HG02588 (cell line): Measurements from ENCODE around the gene RALGPS1.

Experiments
- ATAC-seq: cut with Tn5 transposase; IDR thresholded peaks from one replicate; pipeline ENCODE4 v1.9.1; 2021; ENCODE audit warnings: mild to moderate bottlenecking, moderate library complexity; ENCODE audit not compliant: unreplicated experiment

RALGPS1 gene

DNA sequence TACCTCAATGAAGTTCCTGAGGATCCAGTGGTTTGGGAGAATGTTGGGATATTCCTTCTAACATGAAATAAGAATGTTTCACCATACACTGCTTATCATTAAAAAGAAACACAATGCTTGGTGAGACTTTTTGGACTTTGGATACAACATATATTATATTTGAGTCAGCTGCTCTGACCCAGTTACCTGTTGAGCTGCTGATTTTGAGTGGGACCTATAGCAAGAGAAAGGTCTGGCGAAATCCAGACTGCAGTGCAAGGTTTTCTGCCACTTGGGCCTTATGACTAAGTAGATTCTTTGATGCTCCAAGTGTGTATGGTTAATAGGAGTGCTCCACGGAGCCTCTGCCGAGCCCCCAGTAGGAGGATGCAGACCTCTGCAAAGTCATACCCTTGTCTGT lies 10.0 kb upstream of the RALGPS1 start:
- no peak for ATAC-seq

GRCh38 chr9:126906091-126906490 lies 8.5 kb upstream of the RALGPS1 start:
- no peak for ATAC-seq

DNA sequence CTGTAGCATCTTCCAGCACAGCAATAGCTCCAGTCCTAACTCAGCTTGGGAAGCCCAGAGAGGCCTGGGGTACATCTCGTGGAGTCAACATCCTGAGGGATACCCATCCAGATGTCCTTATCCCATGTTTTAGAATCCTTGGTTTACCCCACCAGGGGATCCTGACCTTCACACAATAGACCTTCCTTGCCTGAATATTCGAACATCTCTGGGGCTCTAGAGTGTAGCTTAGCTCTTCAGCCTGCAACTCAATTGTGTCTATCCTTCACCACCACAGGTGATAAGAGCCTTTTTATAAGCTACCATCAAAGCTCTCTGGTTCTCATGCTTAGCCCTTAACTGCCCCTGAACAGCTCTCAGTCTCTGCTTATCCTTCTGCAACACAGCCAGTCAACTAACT lies 7.5 kb upstream of the RALGPS1 start:
- ATAC-seq: no peak

DNA sequence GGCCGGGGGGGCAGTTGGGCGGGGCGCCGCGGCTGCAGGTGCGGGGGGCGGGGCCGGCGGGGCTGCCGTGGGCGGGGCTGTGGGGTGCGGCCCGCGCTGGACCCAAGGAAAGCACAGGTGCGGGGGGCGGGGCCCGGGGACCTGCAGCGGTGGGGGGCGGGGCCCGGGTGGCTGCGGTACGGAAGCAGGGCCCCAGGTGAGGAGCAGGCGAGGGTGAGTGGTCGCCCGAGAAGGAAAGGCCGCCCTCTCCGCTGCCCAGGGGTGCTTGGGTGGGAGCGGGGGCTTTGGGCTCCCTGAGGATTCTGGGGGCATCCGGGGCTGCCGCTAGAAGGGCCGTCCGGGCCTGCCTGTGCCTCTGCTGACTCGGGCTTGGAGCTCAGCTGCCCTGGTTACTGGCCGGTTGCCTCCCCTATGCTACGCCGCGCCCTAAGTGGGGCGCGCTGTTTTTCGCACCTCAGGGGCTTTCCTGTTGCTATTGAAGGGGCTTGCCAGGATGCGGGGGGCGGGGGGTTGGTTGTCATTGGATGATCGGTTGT lies 767 bp downstream of the RALGPS1 start:
- peak; percentile 7 for ATAC-seq

- ATAC-seq: no peak
Measured at GRCh38 chr9:126915846-126916543, 1.4 kb downstream of the RALGPS1 start.

DNA sequence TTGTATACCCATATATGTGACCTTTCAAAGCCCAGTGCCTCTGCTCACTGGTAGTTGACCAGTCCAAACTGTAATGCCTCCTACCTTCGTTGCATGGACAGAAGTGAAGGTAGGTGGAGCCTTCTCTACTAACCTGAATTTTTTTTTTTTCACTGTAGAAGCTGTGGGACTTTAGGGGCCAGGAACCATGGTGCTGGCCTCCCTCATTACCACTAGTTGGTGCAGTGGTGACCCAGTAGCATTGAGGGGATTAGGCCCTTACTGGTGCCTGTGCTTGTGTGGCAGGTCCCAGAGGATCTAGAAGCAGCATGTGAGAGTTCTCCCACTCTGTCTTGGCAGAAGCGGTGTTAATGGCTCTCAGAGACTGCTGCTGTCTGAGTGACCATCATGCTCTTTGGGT lies 2.3 kb downstream of the RALGPS1 start:
- no peak for ATAC-seq

- ATAC-seq: no peak
Measured at GRCh38 chr9:126919193-126919592, 4.6 kb downstream of the RALGPS1 start.

DNA sequence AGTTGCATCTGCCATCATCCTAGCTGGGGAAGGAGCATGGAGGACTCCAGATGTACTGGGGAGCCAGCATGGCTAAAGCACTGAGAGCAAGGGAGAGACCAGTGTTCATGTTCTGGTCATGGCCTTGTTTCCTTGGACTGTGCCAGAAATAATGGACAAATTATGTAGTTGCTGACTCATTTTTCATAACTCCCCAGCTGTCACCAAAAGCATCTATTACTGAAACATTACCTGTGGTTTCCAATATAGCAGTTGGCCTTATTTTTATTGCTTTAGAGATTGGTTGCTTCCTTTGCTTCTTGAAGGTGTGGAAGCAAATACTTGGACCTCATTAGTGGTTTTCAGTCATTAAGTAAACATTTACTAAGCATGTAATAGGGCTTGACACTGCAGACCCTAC lies 11.3 kb downstream of the RALGPS1 start:
- ATAC-seq: no peak

GRCh38 chr9:126926364-126926763 lies 11.8 kb downstream of the RALGPS1 start:
- ATAC-seq: no peak

GRCh38 chr9:126927419-126927818 lies 12.8 kb downstream of the RALGPS1 start:
- ATAC-seq: no peak

DNA sequence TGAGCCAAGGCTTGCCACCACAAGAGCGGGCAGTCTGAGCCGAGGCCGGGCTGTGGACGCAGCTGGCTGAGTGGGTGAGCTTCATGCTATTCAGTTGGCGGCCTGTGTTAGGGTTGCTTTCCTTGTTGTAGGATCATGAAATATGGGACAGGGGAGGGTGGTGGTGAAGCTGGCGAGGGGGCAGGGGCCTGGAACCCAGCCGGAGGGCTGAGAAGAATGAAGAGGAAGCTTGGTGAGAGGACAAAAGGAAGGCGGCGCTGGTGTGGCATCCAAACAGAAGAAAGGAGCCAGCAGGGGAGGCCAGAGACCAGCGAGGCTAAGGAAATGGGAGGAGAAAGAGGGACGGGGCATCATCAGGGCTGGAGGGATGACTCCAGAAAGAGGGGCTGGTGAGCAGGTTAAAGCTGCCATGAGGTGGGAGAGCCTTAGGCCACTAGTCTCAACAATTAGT lies 18.3 kb downstream of the RALGPS1 start:
- ATAC-seq: no peak

- ATAC-seq: no peak
Measured at GRCh38 chr9:126933334-126933980, 18.9 kb downstream of the RALGPS1 start.

- ATAC-seq: no peak
Measured at GRCh38 chr9:126934441-126934840, 19.9 kb downstream of the RALGPS1 start.

DNA sequence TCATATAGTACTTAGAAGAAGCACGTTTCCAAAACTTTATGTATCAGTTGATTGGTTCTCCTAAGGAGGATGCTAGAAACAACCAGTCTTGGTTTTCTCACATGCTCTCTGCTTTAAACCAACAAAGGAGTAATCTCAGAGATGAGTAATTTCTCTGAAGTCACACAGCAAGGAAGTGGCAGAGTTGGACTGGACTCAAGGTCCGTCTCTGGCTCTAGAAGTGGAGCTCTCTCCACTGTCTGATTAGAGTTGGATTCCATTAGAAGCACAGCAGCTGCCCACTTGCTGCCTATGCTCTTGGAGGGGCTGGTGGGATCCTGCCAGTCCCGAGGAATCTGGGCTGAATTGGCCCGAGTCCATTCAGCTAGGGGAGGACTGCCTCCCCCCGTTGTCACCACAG lies 21.0 kb downstream of the RALGPS1 start:
- ATAC-seq: no peak

- no peak for ATAC-seq
Measured at GRCh38 chr9:126937444-126937843, 22.9 kb downstream of the RALGPS1 start.

DNA sequence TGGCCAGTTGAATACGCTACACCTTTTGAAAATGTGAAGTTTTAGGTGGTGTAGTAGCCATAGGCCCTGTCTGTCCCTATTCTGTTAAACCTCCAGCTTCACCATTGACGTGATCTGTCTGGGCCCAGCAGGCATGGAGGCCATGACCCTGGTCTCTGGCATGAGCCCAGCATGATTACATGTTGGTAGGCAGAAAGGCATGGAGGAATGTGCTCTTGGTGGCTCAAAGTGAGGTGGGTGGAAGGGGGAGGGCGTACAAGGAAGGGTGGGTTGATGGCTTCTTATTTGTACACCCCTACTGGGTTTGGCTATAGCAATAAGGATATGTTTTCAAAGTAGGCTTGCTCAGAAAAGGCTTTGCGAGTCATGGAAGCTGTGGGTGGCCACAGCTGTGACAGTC lies 23.7 kb downstream of the RALGPS1 start:
- ATAC-seq: no peak

DNA sequence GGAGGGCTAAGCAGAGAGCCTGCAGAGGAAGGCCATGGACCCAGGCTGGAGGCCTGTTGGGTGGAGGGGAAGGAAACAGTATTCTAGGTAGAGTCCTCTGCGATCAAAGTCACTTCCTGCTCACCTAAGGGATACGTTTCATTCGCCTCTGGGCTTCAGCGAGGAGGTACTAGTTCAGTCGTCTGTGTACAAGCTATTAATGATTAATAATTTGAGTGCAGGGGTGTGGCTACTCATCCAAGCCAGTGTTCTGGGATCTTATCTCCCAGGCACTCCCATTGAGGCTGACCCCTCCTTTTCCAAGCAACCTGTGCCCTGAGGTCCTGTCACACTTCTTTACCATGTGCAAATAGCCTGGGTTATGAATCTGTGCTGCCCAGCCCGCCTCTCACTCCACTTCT lies 25.2 kb downstream of the RALGPS1 start:
- ATAC-seq: no peak

GRCh38 chr9:126942399-126942798 lies 27.8 kb downstream of the RALGPS1 start:
- no peak for ATAC-seq

DNA sequence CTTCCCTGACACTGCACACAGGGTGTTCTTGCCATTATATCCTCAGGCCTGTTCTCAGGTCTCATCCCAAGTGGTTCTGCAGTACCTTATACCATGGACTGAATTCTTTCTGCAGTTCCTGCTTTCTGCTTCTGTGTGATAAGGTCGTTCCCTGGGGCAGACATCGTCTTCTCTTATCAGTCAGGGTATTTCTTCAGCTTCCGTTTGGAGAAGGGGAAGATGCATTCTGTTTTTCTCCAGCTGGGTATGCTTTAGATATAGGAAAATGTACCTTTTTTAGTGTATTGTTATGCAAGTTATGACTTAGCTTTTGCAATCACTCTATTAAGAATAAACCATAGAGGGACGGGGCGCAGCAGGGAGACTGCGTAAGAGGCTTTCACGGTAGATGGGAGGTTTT lies 31.1 kb downstream of the RALGPS1 start:
- no peak for ATAC-seq

DNA sequence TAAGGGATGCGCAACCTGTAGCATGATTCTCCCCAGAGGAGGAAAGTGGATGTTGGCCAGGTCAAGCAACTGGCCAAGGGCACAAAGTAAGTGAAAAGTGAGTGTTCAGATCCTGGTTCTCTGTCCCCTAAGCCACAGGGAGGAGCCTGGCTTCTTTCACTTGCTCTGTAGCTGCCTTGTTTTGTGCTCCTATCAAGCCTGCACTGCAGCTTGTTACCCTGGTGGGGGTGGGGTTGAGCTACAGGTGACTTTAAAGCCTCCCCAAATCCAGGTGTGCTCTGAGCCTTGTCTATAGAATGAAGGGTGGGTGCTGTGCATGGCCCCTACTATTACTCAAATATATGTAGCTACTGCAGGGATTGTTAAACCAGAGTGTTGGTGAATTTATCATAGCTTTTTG lies 32.9 kb downstream of the RALGPS1 start:
- ATAC-seq: no peak

DNA sequence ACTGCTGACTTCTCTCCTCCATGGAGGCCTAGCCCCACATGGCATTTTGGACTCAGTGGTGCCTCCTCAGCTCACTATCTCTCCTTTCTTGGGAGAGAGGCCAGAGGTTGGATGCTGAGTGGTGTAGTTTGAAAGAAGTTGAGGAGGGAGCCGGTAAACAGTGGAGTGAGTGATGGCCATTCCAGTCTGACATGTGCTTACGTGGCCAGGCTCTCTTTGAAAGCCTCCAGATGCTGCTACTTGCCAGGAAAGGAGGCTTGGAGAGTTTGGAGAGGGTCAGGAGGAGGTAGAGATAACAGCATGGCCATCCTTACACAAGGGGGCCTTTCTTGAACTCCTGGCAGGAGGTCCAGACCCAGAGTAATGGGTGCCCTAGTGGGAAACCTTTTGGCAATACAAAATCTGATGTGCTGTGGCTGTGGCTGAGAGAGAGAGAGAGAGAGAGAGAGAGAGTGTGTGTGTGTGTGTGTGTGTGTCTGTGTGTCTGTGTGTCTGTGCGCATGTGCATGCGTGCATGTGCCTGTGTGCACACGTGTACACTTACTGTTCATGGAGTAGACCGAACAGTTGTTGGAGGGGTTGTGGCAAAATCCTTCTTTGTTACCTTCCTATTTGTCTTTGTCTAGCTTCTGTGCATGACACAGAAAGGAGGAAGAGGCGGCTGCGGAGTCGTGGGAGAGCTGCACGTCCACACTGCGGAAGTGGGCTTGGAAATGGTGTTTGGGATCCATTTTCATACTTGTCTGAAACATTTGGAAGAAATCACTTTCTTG lies 37.8 kb downstream of the RALGPS1 start:
- no peak for ATAC-seq
